Caco-2 (cell line): ENCODE results near the gene RELB. TPM values are rescaled to one million over a fixed set of nuclear protein-coding genes. Genes with fewer than 3 reads are reported as not detected.

ENCODE experiments used
- BruUV-seq: library from RNA; stranded (reverse); fragments of 400-500 nt; replicated peaks from 2 replicates; lab custom pipeline; 2021; lab: Mats Ljungman, UMichigan
- CTCF ChIA-PET: fragments of 300-600 bp; sonication (Branson Sonifier 250); formaldehyde crosslinking; loops from one replicate; lab custom pipeline; 2022; ENCODE audit warnings: antibody characterized with exemption; lab: Charles Lee
- POLR2A ChIA-PET: fragments of 300-600 bp; sonication (Branson Sonifier 250); formaldehyde crosslinking; loops from one replicate; lab custom pipeline; 2022; ENCODE audit warnings: antibody characterized with exemption; lab: Charles Lee
- DNase-seq, 2 experiments: peaks; one replicate each; pipeline versions ENCODE4 v3.0.0 to v3.0.0-alpha.2; 2020 to 2022
- H3K27me3 ChIP-seq: replicated peaks from 2 replicates; pipeline ENCODE4 v1.6.0; 2011; ENCODE audit warnings: low read length; ENCODE audit not compliant: control insufficient read depth, insufficient read depth
- H3K36me3 ChIP-seq: 2 replicates; pipeline ENCODE4 v1.5.1; 2011; ENCODE audit warnings: low read length; ENCODE audit not compliant: control insufficient read depth, insufficient read depth
- H3K4me1 ChIP-seq: fragments of 250-450 bp; sonication (Bioruptor Pico); 2 replicates; pipeline ENCODE4 v1.5.1; 2020; ENCODE audit warnings: mild to moderate bottlenecking
- H3K4me3 ChIP-seq: 2 replicates; pipeline ENCODE4 v1.5.1; 2011; ENCODE audit warnings: low read depth, mild to moderate bottlenecking, control low read depth, low read length
- H3K9me3 ChIP-seq: fragments of 250-450 bp; sonication (Bioruptor Pico); 2 replicates; pipeline ENCODE4 v1.5.1; 2020; ENCODE audit warnings: mild to moderate bottlenecking, moderate library complexity
- H3K27ac Mint-ChIP-seq: one replicate; pipeline ENCODE4 v1.8.0; 2022; ENCODE audit warnings: mixed read lengths; ENCODE audit not compliant: unreplicated experiment
- H3K27me3 Mint-ChIP-seq: one replicate; pipeline ENCODE4 v1.8.0; 2022; ENCODE audit warnings: mixed read lengths; ENCODE audit not compliant: insufficient read depth, unreplicated experiment
- H3K36me3 Mint-ChIP-seq: one replicate; pipeline ENCODE4 v1.8.0; 2022; ENCODE audit warnings: mild to moderate bottlenecking, mixed read lengths; ENCODE audit not compliant: insufficient read depth, unreplicated experiment
- H3K4me1 Mint-ChIP-seq: one replicate; pipeline ENCODE4 v1.8.0; 2022; ENCODE audit warnings: low read depth, mixed read lengths; ENCODE audit not compliant: unreplicated experiment
- H3K4me3 Mint-ChIP-seq: one replicate; pipeline ENCODE4 v1.8.0; 2022; ENCODE audit warnings: mild to moderate bottlenecking, moderate library complexity, mixed read lengths; ENCODE audit not compliant: unreplicated experiment
- H3K9me3 Mint-ChIP-seq: one replicate; pipeline ENCODE4 v1.8.0; 2022; ENCODE audit warnings: mixed read lengths; ENCODE audit not compliant: unreplicated experiment
- intact Hi-C: fragments of 100-400 bp; cut with micrococcal nuclease; formaldehyde crosslinking; loops from one replicate; pipeline ENCODE4 v1.10.0; 2022; ENCODE audit not compliant: unreplicated experiment
- total RNA-seq: library from RNA; stranded (reverse); gene quantifications from 2 replicates; pipeline ENCODE4 v1.2.3, GENCODE V29; 2022
- TF ChIP-seq, protein P1 (sequence below), 2 experiments: fragments of 200-600 bp in 1 of 2; IDR thresholded peaks; 1 replicate in 1 of 2; 2 replicates in 1 of 2; pipeline versions ENCODE4 v1.5.1 to v1.8.0; 2011 to 2022; ENCODE audit warnings: antibody characterized with exemption in 1 of 2, control low read depth in 1 of 2, inconsistent platforms in 1 of 2, low read depth in 1 of 2, low read length in 1 of 2, mild to moderate bottlenecking in 1 of 2, moderate library complexity in 1 of 2; ENCODE audit not compliant: insufficient read depth in 1 of 2, severe bottlenecking in 1 of 2, unreplicated experiment in 1 of 2

RELB gene
- total RNA-seq, 1 experiment from 2014 or later = 6.3 TPM

DNA sequence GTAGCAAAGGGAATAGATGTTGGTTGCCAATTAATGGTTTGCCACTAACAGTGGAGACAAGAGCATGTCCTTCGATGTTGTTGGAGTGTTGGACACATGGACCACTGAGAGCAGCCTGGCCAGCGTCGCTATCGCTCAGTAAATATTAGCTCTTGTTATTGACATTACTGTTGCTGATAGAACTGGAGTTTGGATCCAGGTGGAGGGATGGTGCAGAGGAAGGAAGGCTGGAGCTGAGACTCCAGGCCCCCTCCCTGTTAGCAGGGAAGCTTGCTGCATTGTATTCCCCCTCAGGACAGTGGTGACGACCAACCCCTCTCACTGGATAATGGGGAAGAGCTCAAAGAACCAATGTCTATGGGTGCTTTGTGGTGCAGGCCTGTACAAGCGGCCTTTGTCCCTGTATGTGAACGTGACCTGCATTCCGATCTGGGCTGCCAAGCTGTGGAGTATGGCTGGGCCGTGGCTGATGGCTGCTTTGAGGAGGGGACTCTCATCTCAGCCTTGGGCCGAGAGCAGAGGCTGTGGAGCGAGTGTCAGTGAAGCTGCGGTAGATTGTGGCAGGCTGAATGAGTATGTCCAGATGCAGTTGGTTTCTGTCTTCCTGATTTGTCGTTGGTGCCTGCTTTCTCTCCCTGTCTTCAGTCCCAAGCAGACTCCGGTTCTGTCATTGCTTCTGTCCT lies 44.5 kb downstream of the RELB start:
- H3K4me1 Mint-ChIP-seq = peaks cover 24% of the 10 kb centered on the region
- peak overlapping the region; percentile 58 for H3K4me3 Mint-ChIP-seq

GRCh38 chr19:45046355-45046754 lies 45.1 kb downstream of the RELB start:
- TF ChIP-seq, protein P1, sequence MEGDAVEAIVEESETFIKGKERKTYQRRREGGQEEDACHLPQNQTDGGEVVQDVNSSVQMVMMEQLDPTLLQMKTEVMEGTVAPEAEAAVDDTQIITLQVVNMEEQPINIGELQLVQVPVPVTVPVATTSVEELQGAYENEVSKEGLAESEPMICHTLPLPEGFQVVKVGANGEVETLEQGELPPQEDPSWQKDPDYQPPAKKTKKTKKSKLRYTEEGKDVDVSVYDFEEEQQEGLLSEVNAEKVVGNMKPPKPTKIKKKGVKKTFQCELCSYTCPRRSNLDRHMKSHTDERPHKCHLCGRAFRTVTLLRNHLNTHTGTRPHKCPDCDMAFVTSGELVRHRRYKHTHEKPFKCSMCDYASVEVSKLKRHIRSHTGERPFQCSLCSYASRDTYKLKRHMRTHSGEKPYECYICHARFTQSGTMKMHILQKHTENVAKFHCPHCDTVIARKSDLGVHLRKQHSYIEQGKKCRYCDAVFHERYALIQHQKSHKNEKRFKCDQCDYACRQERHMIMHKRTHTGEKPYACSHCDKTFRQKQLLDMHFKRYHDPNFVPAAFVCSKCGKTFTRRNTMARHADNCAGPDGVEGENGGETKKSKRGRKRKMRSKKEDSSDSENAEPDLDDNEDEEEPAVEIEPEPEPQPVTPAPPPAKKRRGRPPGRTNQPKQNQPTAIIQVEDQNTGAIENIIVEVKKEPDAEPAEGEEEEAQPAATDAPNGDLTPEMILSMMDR (IDR thresholded peaks at IDR 0.05; ENCODE audit: insufficient read depth in 1 of 2, low read depth in 1 of 2, low read length in 1 of 2, severe bottlenecking in 1 of 2, unreplicated experiment in 1 of 2) = no peak
- Histone ChIP-seq H3K4me3 (no peak overlapping the region), H3K27me3 (no peaks in the 10 kb centered on the region), H3K9me3 (no peaks in the 10 kb centered on the region), H3K36me3 (peaks cover 2% of the 10 kb centered on the region; the same call in 1 of the 2 replicates), H3K4me1 (peaks cover 26% of the 10 kb centered on the region)
- peak overlapping the region; percentile 58 for H3K4me3 Mint-ChIP-seq
- POLR2A ChIA-PET = no interaction called here
- no peaks in the 10 kb centered on the region for H3K27me3 Mint-ChIP-seq
- H3K4me1 Mint-ChIP-seq = peaks cover 24% of the 10 kb centered on the region
- intact Hi-C loops = no loop called here
- no peaks in the 10 kb centered on the region for H3K9me3 Mint-ChIP-seq
- peaks cover 85% of the 10 kb centered on the region for H3K36me3 Mint-ChIP-seq
- no peak for DNase-seq
- H3K27ac Mint-ChIP-seq = peak overlapping the region; percentile 75
- BruUV-seq = no TSS peak
- CTCF ChIA-PET = interaction anchor here (0.9 to 1.6 kb wide), 2 partner anchors 13 to 29 kb away, joined by 7 to 26 read pairs; no protein-coding TSS in a partner anchor

More for the DNA sequence above, 44.5 kb downstream of the RELB start:
- Mint-ChIP-seq H3K9me3 (no peaks in the 10 kb centered on the region), H3K27ac (peak overlapping the region; percentile 75), H3K27me3 (no peaks in the 10 kb centered on the region), H3K36me3 (peaks cover 83% of the 10 kb centered on the region)
- POLR2A ChIA-PET = interaction anchor here (0.6 to 1.0 kb wide), 5 partner anchors 11 to 287 kb away, joined by 3 to 4 read pairs (median 4); partner anchors contain the start of genes APOE and PPP1R37
- CTCF ChIA-PET = interaction anchor here (0.6 to 1.6 kb wide), 8 partner anchors 11 to 205 kb away, joined by 3 to 26 read pairs (median 4); partner anchors contain the start of gene PPP1R37
- H3K27me3 ChIP-seq = no peaks in the 10 kb centered on the region
- no TSS peak for BruUV-seq
- intact Hi-C loops = loop anchor here (2.0 kb wide), 1 partner anchor 13 kb away; no protein-coding TSS in a partner anchor
- peaks cover 2% of the 10 kb centered on the region; the same call in 1 of the 2 replicates for H3K36me3 ChIP-seq
- DNase-seq = peak; percentile 53 to 65
- peaks cover 26% of the 10 kb centered on the region for H3K4me1 ChIP-seq
- no peaks in the 10 kb centered on the region for H3K9me3 ChIP-seq
- no peak overlapping the region for H3K4me3 ChIP-seq
- TF ChIP-seq, protein P1 (IDR thresholded peaks at IDR 0.05; ENCODE audit: insufficient read depth in 1 of 2, low read depth in 1 of 2, low read length in 1 of 2, severe bottlenecking in 1 of 2, unreplicated experiment in 1 of 2) = no peak

GRCh38 chr19:45047188-45047797 lies 46.0 kb downstream of the RELB start:
- H3K9me3 ChIP-seq = no peaks in the 10 kb centered on the region
- peaks cover 85% of the 10 kb centered on the region for H3K36me3 Mint-ChIP-seq
- no peak overlapping the region for H3K4me3 Mint-ChIP-seq
- BruUV-seq = no TSS peak
- intact Hi-C loops = no loop called here
- POLR2A ChIA-PET = interaction anchor here (0.6 kb wide), 3 partner anchors 9 to 529 kb away, joined by 3 read pairs; no protein-coding TSS in a partner anchor
- H3K27me3 ChIP-seq = no peaks in the 10 kb centered on the region
- no peaks in the 10 kb centered on the region for H3K27me3 Mint-ChIP-seq
- DNase-seq = no peak
- H3K4me3 ChIP-seq = no peak overlapping the region
- CTCF ChIA-PET = no interaction called here
- H3K27ac Mint-ChIP-seq = no peak overlapping the region
- peaks cover 24% of the 10 kb centered on the region for H3K4me1 Mint-ChIP-seq
- TF ChIP-seq, protein P1 (IDR thresholded peaks at IDR 0.05; ENCODE audit: insufficient read depth in 1 of 2, low read depth in 1 of 2, low read length in 1 of 2, severe bottlenecking in 1 of 2, unreplicated experiment in 1 of 2) = no peak
- H3K9me3 Mint-ChIP-seq = no peaks in the 10 kb centered on the region
- peaks cover 26% of the 10 kb centered on the region for H3K4me1 ChIP-seq
- peaks cover 2% of the 10 kb centered on the region for H3K36me3 ChIP-seq
